ENCODE data around the gene KIAA0825. TPM values are rescaled to one million over a fixed set of nuclear protein-coding genes. Genes with fewer than 3 reads are reported as not detected.

KIAA0825 gene
- polyA plus RNA-seq, 1 of the 3 experiments (the other 2 are of a cell fraction): 0.61 TPM

DNA sequence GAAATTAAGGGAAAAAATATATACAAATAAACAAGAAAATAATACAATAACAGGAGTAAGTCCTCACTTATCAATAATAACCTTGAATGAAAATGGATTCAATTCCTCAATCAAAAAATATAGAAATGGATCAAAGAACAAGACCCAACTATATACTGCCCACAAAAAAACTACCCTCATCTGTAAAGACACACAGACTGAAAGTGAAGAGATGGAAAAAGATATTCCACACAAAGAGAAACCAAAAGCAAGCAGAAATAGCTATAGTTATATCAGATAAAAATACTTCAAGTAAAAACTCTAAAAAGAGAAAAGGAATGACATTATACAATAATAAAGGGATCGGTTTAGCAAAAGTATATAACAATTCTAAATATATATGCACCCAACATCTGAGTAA lies 66.5 kb downstream of the KIAA0825 start:
- CTCF ChIA-PET: no interaction called here
- H3K4me3 ChIP-seq (ENCODE audit: low read depth in 2 of 2, low read length in 1 of 2): no peak overlapping the region
- no peak overlapping the region for H3K9ac ChIP-seq
- no peaks in the 10 kb centered on the region for H3K27me3 ChIP-seq (ENCODE audit: insufficient read depth)
- no peaks in the 10 kb centered on the region for H3K36me3 ChIP-seq (replicated peaks in 1 of 2; ENCODE audit: control insufficient read depth in 1 of 2, insufficient read depth in 2 of 2, low read length in 1 of 2)
- H3K9me2 ChIP-seq: no peaks in the 10 kb centered on the region
- no peaks in the 10 kb centered on the region for H3F3A ChIP-seq (replicated peaks; ENCODE audit: insufficient read depth)
- H3K79me2 ChIP-seq (ENCODE audit: insufficient read depth): no peaks in the 10 kb centered on the region
- POLR2A ChIA-PET: no interaction called here
- H3K4me1 ChIP-seq (ENCODE audit: control insufficient read depth in 1 of 2, insufficient read depth in 2 of 2, low read depth in 1 of 2, low read length in 1 of 2): no peaks in the 10 kb centered on the region
- H3K9me3 ChIP-seq: no peaks in the 10 kb centered on the region
- no peak overlapping the region for H2AFZ ChIP-seq (ENCODE audit: low read depth)
- H3K27ac ChIP-seq (ENCODE audit: low read depth in 2 of 2, low read length in 1 of 2): no peak overlapping the region
- WGBS (ENCODE audit: low lambda C conversion rate): 97% methylated on average over 1 of the region's 1 CpG
- DNase-seq: no peak
- TF ChIP-seq RAD21 (IDR thresholded peaks at IDR 0.05; ENCODE audit: low read length) (no peak), TCF12 (IDR thresholded peaks at IDR 0.05) (no peak), FOXJ3 (CRISPR knock-in tag; IDR thresholded peaks at IDR 0.05) (no peak), NRF1 (IDR thresholded peaks at IDR 0.05; ENCODE audit: low read depth, low read length) (no peak), MXI1 (IDR thresholded peaks at IDR 0.05; ENCODE audit: low read depth, low read length) (no peak), TAF1 (IDR thresholded peaks at IDR 0.05; ENCODE audit: borderline replicate concordance, low read depth, low read length) (no peak), FOXM1 (IDR thresholded peaks at IDR 0.05; ENCODE audit: low read depth) (no peak), YY1 (IDR thresholded peaks at IDR 0.05; ENCODE audit: low read depth) (no peak), MEF2A (IDR thresholded peaks at IDR 0.05; ENCODE audit: borderline replicate concordance, low read depth) (no peak), EZH2phosphoT487 (IDR thresholded peaks at IDR 0.05; ENCODE audit: borderline replicate concordance, low read depth) (no peak), JUND (IDR thresholded peaks at IDR 0.05) (no peak)
- TF ChIP-seq, protein P1, sequence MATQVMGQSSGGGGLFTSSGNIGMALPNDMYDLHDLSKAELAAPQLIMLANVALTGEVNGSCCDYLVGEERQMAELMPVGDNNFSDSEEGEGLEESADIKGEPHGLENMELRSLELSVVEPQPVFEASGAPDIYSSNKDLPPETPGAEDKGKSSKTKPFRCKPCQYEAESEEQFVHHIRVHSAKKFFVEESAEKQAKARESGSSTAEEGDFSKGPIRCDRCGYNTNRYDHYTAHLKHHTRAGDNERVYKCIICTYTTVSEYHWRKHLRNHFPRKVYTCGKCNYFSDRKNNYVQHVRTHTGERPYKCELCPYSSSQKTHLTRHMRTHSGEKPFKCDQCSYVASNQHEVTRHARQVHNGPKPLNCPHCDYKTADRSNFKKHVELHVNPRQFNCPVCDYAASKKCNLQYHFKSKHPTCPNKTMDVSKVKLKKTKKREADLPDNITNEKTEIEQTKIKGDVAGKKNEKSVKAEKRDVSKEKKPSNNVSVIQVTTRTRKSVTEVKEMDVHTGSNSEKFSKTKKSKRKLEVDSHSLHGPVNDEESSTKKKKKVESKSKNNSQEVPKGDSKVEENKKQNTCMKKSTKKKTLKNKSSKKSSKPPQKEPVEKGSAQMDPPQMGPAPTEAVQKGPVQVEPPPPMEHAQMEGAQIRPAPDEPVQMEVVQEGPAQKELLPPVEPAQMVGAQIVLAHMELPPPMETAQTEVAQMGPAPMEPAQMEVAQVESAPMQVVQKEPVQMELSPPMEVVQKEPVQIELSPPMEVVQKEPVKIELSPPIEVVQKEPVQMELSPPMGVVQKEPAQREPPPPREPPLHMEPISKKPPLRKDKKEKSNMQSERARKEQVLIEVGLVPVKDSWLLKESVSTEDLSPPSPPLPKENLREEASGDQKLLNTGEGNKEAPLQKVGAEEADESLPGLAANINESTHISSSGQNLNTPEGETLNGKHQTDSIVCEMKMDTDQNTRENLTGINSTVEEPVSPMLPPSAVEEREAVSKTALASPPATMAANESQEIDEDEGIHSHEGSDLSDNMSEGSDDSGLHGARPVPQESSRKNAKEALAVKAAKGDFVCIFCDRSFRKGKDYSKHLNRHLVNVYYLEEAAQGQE (IDR thresholded peaks at IDR 0.05; ENCODE audit: low read depth, low read length): no peak
- TF ChIP-seq, protein P2, sequence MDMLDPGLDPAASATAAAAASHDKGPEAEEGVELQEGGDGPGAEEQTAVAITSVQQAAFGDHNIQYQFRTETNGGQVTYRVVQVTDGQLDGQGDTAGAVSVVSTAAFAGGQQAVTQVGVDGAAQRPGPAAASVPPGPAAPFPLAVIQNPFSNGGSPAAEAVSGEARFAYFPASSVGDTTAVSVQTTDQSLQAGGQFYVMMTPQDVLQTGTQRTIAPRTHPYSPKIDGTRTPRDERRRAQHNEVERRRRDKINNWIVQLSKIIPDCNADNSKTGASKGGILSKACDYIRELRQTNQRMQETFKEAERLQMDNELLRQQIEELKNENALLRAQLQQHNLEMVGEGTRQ (IDR thresholded peaks at IDR 0.05; ENCODE audit: borderline replicate concordance, low read depth, low read length): no peak
- TF ChIP-seq, protein P3, sequence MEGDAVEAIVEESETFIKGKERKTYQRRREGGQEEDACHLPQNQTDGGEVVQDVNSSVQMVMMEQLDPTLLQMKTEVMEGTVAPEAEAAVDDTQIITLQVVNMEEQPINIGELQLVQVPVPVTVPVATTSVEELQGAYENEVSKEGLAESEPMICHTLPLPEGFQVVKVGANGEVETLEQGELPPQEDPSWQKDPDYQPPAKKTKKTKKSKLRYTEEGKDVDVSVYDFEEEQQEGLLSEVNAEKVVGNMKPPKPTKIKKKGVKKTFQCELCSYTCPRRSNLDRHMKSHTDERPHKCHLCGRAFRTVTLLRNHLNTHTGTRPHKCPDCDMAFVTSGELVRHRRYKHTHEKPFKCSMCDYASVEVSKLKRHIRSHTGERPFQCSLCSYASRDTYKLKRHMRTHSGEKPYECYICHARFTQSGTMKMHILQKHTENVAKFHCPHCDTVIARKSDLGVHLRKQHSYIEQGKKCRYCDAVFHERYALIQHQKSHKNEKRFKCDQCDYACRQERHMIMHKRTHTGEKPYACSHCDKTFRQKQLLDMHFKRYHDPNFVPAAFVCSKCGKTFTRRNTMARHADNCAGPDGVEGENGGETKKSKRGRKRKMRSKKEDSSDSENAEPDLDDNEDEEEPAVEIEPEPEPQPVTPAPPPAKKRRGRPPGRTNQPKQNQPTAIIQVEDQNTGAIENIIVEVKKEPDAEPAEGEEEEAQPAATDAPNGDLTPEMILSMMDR (IDR thresholded peaks at IDR 0.05): no peak
- TF ChIP-seq, protein P4, sequence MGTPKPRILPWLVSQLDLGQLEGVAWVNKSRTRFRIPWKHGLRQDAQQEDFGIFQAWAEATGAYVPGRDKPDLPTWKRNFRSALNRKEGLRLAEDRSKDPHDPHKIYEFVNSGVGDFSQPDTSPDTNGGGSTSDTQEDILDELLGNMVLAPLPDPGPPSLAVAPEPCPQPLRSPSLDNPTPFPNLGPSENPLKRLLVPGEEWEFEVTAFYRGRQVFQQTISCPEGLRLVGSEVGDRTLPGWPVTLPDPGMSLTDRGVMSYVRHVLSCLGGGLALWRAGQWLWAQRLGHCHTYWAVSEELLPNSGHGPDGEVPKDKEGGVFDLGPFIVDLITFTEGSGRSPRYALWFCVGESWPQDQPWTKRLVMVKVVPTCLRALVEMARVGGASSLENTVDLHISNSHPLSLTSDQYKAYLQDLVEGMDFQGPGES (IDR thresholded peaks at IDR 0.05; ENCODE audit: low read depth, low read length): no peak
- no peak overlapping the region for H3K4me2 ChIP-seq
- H4K20me1 ChIP-seq (ENCODE audit: insufficient read depth): no peaks in the 10 kb centered on the region
